ES-I3 (cell line): Measurements from ENCODE around the gene ZNF236.

Experiments used
- H3K36me3 ChIP-seq: 2 replicates; pipeline ENCODE4 v1.6.1; 2013; ENCODE audit warnings: mild to moderate bottlenecking, low read length, control low read depth, moderate library complexity; ENCODE audit not compliant: insufficient read depth
- H3K4me1 ChIP-seq: 2 replicates; pipeline ENCODE4 v1.6.1; 2013; ENCODE audit warnings: mild to moderate bottlenecking, control low read depth, low read length; ENCODE audit not compliant: insufficient read depth
- H3K9ac ChIP-seq: 2 replicates; pipeline ENCODE4 v1.6.1; 2013; ENCODE audit warnings: low read depth, mild to moderate bottlenecking, low read length, moderate library complexity
- H3K9me3 ChIP-seq: 2 replicates; pipeline ENCODE4 v1.6.1; 2013; ENCODE audit warnings: mild to moderate bottlenecking, low read length, moderate library complexity; ENCODE audit not compliant: control insufficient read depth, insufficient read depth

ZNF236 gene

GRCh38 chr18:76860411-76860810 is 38.1 kb downstream of the ZNF236 start:
- no peaks in the 10 kb centered on the region for H3K9me3 ChIP-seq
- H3K9ac ChIP-seq, result no peak overlapping the region
- H3K4me1 ChIP-seq, result no peaks in the 10 kb centered on the region
- no peaks in the 10 kb centered on the region for H3K36me3 ChIP-seq

GRCh38 chr18:76866666-76867065 is 44.3 kb downstream of the ZNF236 start:
- Histone ChIP-seq H3K4me1 (no peaks in the 10 kb centered on the region), H3K36me3 (no peaks in the 10 kb centered on the region; the same call in 1 of the 2 replicates)

DNA sequence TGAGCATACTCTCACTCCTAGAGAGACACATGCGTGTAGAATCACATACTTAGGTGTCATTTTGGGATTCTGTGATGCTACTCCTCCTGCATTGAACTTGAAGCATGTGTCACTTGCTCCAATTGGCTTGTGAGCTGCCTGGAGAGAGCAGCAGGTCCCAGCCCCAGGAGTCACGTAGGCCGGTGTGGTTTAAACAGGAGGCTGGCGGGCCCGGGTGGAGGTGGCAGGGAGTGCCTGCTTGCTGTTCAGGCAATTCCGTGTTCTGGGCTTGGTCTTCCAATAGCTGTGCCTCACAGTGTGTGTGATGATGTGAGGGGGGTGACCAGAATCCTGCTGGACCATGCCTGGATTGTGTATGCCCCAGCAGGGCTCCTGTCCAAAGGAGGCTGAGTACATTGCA is 51.0 kb downstream of the ZNF236 start:
- H3K9me3 ChIP-seq, result no peaks in the 10 kb centered on the region
- no peak overlapping the region for H3K9ac ChIP-seq
- peaks cover 3% of the 10 kb centered on the region; the same call in 1 of the 2 replicates for H3K4me1 ChIP-seq
- H3K36me3 ChIP-seq, result no peaks in the 10 kb centered on the region

More at GRCh38 chr18:76866666-76867065, 44.3 kb downstream of the ZNF236 start:
- H3K9ac ChIP-seq, result no peak overlapping the region
- no peaks in the 10 kb centered on the region for H3K9me3 ChIP-seq

GRCh38 chr18:76873713-76874112 is 51.4 kb downstream of the ZNF236 start:
- H3K36me3 ChIP-seq, result no peaks in the 10 kb centered on the region
- no peak overlapping the region for H3K9ac ChIP-seq
- H3K4me1 ChIP-seq, result peaks cover 3% of the 10 kb centered on the region; the same call in 1 of the 2 replicates
- H3K9me3 ChIP-seq, result no peaks in the 10 kb centered on the region

- no peaks in the 10 kb centered on the region for H3K9me3 ChIP-seq
- no peaks in the 10 kb centered on the region for H3K36me3 ChIP-seq
- peaks cover 3% of the 10 kb centered on the region; the same call in 1 of the 2 replicates for H3K4me1 ChIP-seq
- H3K9ac ChIP-seq, result no peak overlapping the region
Observed at GRCh38 chr18:76874642-76875389, 52.5 kb downstream of the ZNF236 start.

GRCh38 chr18:76875390-76876325 is 53.3 kb downstream of the ZNF236 start:
- Histone ChIP-seq H3K9ac (no peak overlapping the region), H3K36me3 (no peaks in the 10 kb centered on the region; the same call in 1 of the 2 replicates), H3K9me3 (no peaks in the 10 kb centered on the region), H3K4me1 (peaks cover 3% of the 10 kb centered on the region; the same call in 1 of the 2 replicates)

- Histone ChIP-seq H3K4me1 (peaks cover 3% of the 10 kb centered on the region; the same call in 1 of the 2 replicates), H3K36me3 (peaks cover 6% of the 10 kb centered on the region), H3K9ac (no peak overlapping the region), H3K9me3 (no peaks in the 10 kb centered on the region)
Observed at GRCh38 chr18:76878426-76878825, 56.1 kb downstream of the ZNF236 start.

DNA sequence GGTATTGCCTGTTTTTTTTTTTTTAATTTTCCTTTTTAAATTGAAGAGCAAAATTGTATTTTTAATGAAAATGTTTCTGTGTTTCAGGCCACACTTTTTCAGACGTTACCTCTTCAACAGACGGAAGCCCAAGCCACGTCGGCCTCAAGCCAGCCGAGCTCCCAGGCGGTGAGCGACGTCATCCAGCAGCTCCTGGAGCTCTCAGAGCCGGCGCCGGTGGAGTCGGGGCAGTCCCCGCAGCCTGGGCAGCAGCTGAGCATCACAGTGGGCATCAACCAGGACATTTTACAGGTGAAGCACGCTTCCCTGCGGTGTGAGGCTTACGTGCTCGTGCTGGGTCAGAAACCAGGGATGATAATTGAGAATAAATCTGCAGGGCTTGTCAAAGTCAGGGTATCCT is 57.7 kb downstream of the ZNF236 start:
- Histone ChIP-seq H3K4me1 (no peaks in the 10 kb centered on the region; the same call in 1 of the 2 replicates), H3K36me3 (peaks cover 6% of the 10 kb centered on the region), H3K9me3 (no peaks in the 10 kb centered on the region), H3K9ac (no peak overlapping the region)

DNA sequence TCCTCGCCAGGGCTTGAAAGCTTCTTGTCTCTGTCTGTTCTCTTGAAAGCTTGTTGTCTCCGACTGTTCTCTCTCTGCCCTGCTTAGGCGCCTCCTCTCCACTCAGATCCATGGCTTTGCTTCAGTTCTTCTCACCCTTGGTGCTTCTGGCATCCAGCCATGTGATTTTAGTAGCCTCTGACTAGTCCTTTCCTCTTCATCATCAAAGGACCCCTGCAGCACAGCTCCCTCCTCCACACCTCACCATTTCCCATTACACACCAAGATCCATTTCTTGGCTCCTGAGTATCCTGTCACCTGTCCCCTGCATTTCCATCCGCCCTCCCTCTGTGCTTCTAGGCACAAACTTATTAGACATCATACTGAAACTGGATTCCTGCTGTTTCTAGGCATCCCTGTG is 59.4 kb downstream of the ZNF236 start:
- Histone ChIP-seq H3K9ac (no peak overlapping the region), H3K4me1 (no peaks in the 10 kb centered on the region), H3K9me3 (no peaks in the 10 kb centered on the region), H3K36me3 (peaks cover 6% of the 10 kb centered on the region)

- no peak overlapping the region for H3K9ac ChIP-seq
- H3K9me3 ChIP-seq, result no peaks in the 10 kb centered on the region
- no peaks in the 10 kb centered on the region for H3K4me1 ChIP-seq
- peaks cover 6% of the 10 kb centered on the region for H3K36me3 ChIP-seq
Observed at GRCh38 chr18:76882146-76882545, 59.8 kb downstream of the ZNF236 start.

GRCh38 chr18:76885001-76885400 is 62.6 kb downstream of the ZNF236 start:
- Histone ChIP-seq H3K9me3 (no peaks in the 10 kb centered on the region), H3K4me1 (no peaks in the 10 kb centered on the region), H3K36me3 (peaks cover 6% of the 10 kb centered on the region), H3K9ac (no peak overlapping the region)

DNA sequence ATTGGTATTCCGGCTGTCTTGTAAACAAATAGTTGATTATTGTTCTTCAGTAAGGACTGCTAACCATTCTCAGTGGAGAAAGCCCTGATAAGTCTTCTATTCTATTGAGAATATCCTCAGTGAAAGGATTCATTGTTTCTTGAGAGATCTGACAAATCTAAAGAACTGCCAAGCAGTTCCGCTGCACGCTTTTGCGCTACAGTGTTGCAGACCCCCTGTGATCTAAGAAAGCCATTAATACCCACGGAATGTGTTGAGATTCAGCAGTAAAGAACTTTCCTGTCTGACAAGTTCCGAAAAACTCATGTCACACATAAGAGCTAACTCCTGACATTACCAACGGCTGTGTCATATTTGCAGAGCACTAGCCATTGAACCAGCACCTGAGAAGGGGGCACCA is 63.8 kb downstream of the ZNF236 start:
- no peaks in the 10 kb centered on the region for H3K4me1 ChIP-seq
- no peak overlapping the region for H3K9ac ChIP-seq
- H3K36me3 ChIP-seq, result peaks cover 6% of the 10 kb centered on the region
- no peaks in the 10 kb centered on the region for H3K9me3 ChIP-seq

DNA sequence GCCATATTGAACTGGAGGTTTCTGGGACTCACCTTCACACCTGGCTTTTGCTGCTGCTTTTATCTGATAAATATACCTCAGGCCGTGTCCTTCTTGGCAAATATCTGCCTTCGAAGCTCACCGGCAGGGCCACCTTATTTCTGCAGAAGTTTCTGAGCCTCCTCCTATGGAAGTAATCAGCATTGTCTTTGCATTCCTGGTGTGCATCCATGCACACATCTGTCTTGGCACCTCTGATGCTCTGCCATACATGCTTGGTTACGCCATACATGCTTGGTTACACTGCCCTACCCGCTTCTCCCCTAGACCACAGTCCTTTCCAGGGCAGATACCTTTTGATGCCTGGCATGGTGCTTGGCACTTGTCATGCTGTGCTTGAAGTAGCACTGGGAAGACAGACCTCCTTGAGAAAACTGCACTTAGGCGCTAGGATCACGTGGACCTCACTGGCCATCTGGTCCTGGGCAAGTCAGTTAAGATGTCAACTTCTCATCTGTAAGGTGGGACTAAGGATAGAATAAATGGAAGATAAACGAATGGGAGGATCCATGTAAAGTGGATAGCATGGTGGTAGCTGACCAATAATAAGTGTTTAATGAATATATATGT is 66.8 kb downstream of the ZNF236 start:
- Histone ChIP-seq H3K4me1 (no peaks in the 10 kb centered on the region), H3K36me3 (no peaks in the 10 kb centered on the region; the same call in 1 of the 2 replicates), H3K9me3 (no peaks in the 10 kb centered on the region)

DNA sequence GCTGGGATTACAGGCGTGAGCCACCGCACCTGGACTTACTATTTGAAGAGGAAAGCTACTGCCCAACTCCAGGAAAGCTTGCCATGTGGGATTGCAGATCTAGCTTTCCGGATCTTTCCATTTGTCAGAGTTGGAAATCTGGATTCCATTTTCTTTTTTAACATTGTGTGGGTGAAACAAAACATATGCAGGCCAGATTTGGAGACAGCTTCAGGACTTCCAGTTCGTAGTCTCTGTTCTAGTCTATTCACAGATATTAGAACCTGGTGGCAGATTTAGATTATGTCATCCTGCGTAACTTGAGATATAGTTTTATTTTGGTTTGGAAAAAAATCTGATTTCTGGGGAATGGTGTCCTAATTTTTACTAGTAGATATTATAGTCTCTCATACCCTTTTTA is 70.5 kb downstream of the ZNF236 start:
- H3K4me1 ChIP-seq, result no peaks in the 10 kb centered on the region
- no peaks in the 10 kb centered on the region for H3K9me3 ChIP-seq
- no peak overlapping the region for H3K9ac ChIP-seq
- peaks cover 25% of the 10 kb centered on the region for H3K36me3 ChIP-seq

More for the DNA sequence above, 66.8 kb downstream of the ZNF236 start:
- H3K9ac ChIP-seq, result no peak overlapping the region
